Loucy (cell line): ENCODE data around the gene CDK7.

Source experiments
- CTCF ChIP-seq: fragments of 200-600 bp; sonication (generic); conservative IDR thresholded peaks from 2 replicates; pipeline ENCODE4 v1.5.1; 2014; ENCODE audit warnings: mild to moderate bottlenecking, antibody characterized with exemption, low read length
- EZH2phosphoT487 ChIP-seq: fragments of 200-600 bp; IDR thresholded peaks from 2 replicates; pipeline ENCODE4 v1.6.1; 2018; ENCODE audit warnings: antibody characterized with exemption, mild to moderate bottlenecking, moderate library complexity, borderline replicate concordance

DNA sequence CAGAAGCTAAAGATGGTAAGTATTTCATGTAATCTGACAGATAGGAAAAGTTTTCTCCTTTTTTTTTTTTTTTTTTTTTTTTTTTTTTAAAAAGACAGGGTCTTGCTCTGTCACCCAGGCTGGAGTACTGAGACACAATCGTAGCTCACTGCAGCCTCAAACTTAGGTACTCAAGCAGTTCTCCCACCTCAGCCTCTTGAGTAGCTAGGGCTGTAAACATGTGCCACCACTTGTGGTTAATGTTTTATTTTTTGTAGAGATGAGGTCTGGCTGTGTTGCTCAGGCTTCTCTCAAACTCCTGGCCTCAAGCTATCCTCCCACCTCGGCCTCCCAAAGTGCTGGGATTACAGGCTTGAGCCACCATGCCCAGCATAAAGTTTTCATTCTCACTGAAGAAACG, 17.8 kb downstream of the CDK7 start:
- TF ChIP-seq CTCF, result no peak
- no peak for TF ChIP-seq EZH2phosphoT487
